ENCODE measurements around the gene SCFD2.

SCFD2 gene

DNA sequence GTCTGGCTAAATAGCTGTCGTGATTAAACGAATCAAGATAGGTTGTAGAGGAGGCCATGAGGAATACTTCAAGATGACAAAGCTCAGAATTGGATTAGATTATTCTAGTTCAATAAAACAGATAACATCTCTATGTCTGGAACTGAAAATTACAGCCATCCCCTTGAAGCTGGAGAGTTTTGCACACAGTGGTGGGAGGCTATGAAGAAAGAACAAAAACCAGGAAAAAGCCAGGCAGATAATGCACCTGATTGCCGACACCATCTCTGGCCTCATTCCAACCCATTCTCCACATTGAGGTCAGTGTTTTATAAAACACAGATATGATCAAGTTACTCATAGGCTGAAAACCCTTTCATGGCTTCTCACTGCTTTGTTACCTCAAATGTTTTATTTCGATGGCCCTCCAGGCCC, 315.5 kb downstream of the SCFD2 start:
- no peak overlapping the region for H3K4me3 ChIP-seq (ENCODE audit: low read length)
- DNase-seq (ENCODE audit: low read depth): no peak
- no peak for TF ChIP-seq CTCF (conservative IDR thresholded peaks at IDR 0.05; ENCODE audit: low read depth, low read length)

DNA sequence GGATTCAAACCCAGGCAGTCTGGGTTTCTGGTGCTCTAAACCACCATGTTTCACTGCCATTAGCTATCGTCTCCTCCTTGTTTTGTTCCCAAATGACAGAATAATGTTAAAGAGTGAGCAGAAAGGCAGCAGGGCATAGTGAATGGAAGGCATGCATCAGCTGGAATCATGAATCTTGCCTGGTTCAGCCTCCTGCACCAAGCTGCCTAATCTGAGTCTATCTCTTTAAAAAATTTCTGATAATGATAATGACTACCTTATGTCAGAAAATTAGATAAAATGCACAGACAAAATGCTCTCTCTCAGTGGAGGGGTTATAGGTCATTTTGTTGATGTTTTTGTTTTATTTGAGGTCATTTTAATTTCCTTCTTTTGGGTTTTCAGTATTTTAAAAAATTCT, 316.3 kb downstream of the SCFD2 start:
- no peak overlapping the region for H3K4me3 ChIP-seq (ENCODE audit: low read length)
- DNase-seq (ENCODE audit: low read depth): no peak
- no peak for TF ChIP-seq CTCF (conservative IDR thresholded peaks at IDR 0.05; ENCODE audit: low read depth, low read length)

DNA sequence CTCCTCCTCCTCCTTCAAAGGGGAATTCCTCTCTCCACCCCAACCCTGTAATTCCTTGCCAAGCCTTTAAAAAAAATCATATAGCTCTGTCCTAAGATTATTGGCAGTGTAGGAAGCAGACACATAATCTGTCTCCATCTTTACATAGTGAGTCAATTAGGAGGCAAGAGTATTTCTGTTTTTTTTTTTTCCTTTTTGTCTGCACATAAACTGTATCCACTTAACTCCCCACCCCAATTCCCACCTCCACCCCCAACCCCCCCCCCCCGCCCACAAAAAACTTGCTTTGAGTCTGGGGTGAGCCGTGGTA, 321.3 kb downstream of the SCFD2 start:
- no peak for TF ChIP-seq CTCF (conservative IDR thresholded peaks at IDR 0.05; ENCODE audit: low read depth, low read length)
- no peak for DNase-seq (ENCODE audit: low read depth)
- no peak overlapping the region for H3K4me3 ChIP-seq (ENCODE audit: low read length)

GRCh38 chr4:53043891-53044650, 321.8 kb downstream of the SCFD2 start:
- H3K4me3 ChIP-seq (ENCODE audit: low read length): no peak overlapping the region
- no peak for DNase-seq (ENCODE audit: low read depth)
- TF ChIP-seq CTCF (conservative IDR thresholded peaks at IDR 0.05; ENCODE audit: low read depth, low read length): no peak

- H3K4me3 ChIP-seq (ENCODE audit: low read length): no peak overlapping the region
- TF ChIP-seq CTCF (conservative IDR thresholded peaks at IDR 0.05; ENCODE audit: low read depth, low read length): no peak
- no peak for DNase-seq (ENCODE audit: low read depth)
Measured at GRCh38 chr4:53043055-53043454, 322.8 kb downstream of the SCFD2 start.

GRCh38 chr4:53040851-53041250, 325.0 kb downstream of the SCFD2 start:
- H3K4me3 ChIP-seq (ENCODE audit: low read length): no peak overlapping the region
- no peak for TF ChIP-seq CTCF (conservative IDR thresholded peaks at IDR 0.05; ENCODE audit: low read depth, low read length)
- DNase-seq (ENCODE audit: low read depth): no peak

DNA sequence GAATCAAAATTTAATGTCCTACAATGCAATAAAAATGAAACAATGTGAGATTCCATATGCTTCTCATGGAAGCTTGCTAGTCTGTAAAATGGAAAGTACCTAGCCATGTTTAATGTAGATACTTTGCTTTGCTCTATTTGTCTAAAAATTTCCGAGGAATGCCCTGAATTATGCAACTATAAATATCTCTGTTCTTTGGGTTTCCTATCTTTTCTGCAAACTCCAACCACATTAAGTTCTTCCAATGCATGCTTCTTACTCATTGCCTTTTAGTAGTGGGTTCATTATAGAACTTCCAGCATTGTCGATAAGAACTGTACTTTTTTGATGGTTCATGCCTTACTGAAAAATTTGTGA, 325.4 kb downstream of the SCFD2 start:
- TF ChIP-seq CTCF (conservative IDR thresholded peaks at IDR 0.05; ENCODE audit: low read depth, low read length): no peak
- H3K4me3 ChIP-seq (ENCODE audit: low read length): no peak overlapping the region
- no peak for DNase-seq (ENCODE audit: low read depth)

Measured in retinal pigment epithelial cell (primary cell).